ENCODE data around the gene IAH1. TPM values are rescaled to one million over a fixed set of nuclear protein-coding genes. Genes with fewer than 3 reads are reported as not detected.

The IAH1 gene
- total RNA-seq, 1 donor, result 51.7 TPM

- TF ChIP-seq CTCF (IDR thresholded peaks at IDR 0.05; ENCODE audit: insufficient read depth, low read length), result no peak
- H3K4me3 ChIP-seq (ENCODE audit: low read depth, low read length), result no peak overlapping the region
- no peak for DNase-seq (ENCODE audit: low read depth)
These were observed 11.3 kb upstream of the IAH1 start for GRCh38 chr2:9462886-9463697.

- TF ChIP-seq CTCF (IDR thresholded peaks at IDR 0.05; ENCODE audit: insufficient read depth, low read length), result no peak
- DNase-seq (ENCODE audit: low read depth), result no peak
These were observed 10.7 kb upstream of the IAH1 start for GRCh38 chr2:9463698-9464034.

GRCh38 chr2:9465170-9465569, 9.2 kb upstream of the IAH1 start:
- H3K4me3 ChIP-seq (ENCODE audit: low read depth, low read length), result no peak overlapping the region
- no peak for TF ChIP-seq CTCF (IDR thresholded peaks at IDR 0.05; ENCODE audit: insufficient read depth, low read length)
- DNase-seq (ENCODE audit: low read depth), result no peak

More at GRCh38 chr2:9463698-9464034, 10.7 kb upstream of the IAH1 start:
- no peak overlapping the region for H3K4me3 ChIP-seq (ENCODE audit: low read depth, low read length)

- H3K4me3 ChIP-seq (ENCODE audit: low read depth, low read length), result no peak overlapping the region
- no peak for DNase-seq (ENCODE audit: low read depth)
- no peak for TF ChIP-seq CTCF (IDR thresholded peaks at IDR 0.05; ENCODE audit: insufficient read depth, low read length)
These were observed 8.1 kb upstream of the IAH1 start for GRCh38 chr2:9466147-9466683.

- DNase-seq (ENCODE audit: low read depth), result no peak
- H3K4me3 ChIP-seq (ENCODE audit: low read depth, low read length), result no peak overlapping the region
- no peak for TF ChIP-seq CTCF (IDR thresholded peaks at IDR 0.05; ENCODE audit: insufficient read depth, low read length)
These were observed 6.7 kb upstream of the IAH1 start for GRCh38 chr2:9467687-9468086.

GRCh38 chr2:9471206-9471605, 3.1 kb upstream of the IAH1 start:
- no peak for TF ChIP-seq CTCF (IDR thresholded peaks at IDR 0.05; ENCODE audit: insufficient read depth, low read length)
- no peak overlapping the region for H3K4me3 ChIP-seq (ENCODE audit: low read depth, low read length)
- no peak for DNase-seq (ENCODE audit: low read depth)
